ENCODE data around the gene E2F8. TPM values are rescaled to one million over a fixed set of nuclear protein-coding genes. Genes with fewer than 3 reads are reported as not detected.

Gene E2F8
- total RNA-seq, 3 donors from 2014 or later = 0.64 TPM; not detected in 2

DNA sequence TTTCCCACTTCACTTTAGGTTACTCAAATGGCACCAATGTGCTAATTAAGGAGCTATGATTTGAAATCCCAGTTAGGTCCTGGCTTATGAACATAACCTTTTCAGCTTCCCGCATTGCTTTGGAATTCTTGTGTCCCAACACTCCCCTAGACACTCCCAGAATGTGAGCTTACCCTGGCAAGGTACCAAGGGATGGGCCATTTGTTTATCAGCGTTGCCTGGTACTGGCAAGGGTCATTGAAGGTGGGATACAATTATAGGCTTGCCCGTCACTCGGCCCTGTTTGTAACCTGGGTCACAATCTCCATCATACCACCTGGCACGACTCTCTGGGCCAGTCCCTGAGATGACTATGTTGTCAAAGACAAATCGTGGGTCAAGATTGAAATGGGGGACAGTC, 44.3 kb downstream of the E2F8 start:
- H3K36me3 ChIP-seq = no peaks in the 10 kb centered on the region
- TF ChIP-seq, protein P1, sequence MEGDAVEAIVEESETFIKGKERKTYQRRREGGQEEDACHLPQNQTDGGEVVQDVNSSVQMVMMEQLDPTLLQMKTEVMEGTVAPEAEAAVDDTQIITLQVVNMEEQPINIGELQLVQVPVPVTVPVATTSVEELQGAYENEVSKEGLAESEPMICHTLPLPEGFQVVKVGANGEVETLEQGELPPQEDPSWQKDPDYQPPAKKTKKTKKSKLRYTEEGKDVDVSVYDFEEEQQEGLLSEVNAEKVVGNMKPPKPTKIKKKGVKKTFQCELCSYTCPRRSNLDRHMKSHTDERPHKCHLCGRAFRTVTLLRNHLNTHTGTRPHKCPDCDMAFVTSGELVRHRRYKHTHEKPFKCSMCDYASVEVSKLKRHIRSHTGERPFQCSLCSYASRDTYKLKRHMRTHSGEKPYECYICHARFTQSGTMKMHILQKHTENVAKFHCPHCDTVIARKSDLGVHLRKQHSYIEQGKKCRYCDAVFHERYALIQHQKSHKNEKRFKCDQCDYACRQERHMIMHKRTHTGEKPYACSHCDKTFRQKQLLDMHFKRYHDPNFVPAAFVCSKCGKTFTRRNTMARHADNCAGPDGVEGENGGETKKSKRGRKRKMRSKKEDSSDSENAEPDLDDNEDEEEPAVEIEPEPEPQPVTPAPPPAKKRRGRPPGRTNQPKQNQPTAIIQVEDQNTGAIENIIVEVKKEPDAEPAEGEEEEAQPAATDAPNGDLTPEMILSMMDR (IDR thresholded peaks at IDR 0.05) = no peak
- no peak for TF ChIP-seq POLR2AphosphoS5 (IDR thresholded peaks at IDR 0.05)
- no peak for TF ChIP-seq POLR2A (IDR thresholded peaks at IDR 0.05)
- no peaks in the 10 kb centered on the region for H3K27me3 ChIP-seq
- H3K9me3 ChIP-seq = no peaks in the 10 kb centered on the region
- DNase-seq (ENCODE audit: low spot score in 2 of 2) = no peak
- H3K4me3 ChIP-seq = no peak overlapping the region
- peaks cover 0 to 6% of the 10 kb centered on the region in 2 donors for H3K4me1 ChIP-seq
- no peak overlapping the region for H3K27ac ChIP-seq
- intact Hi-C loops (cut with DNase I; ENCODE audit: low total_unique reads) = no loop called here

DNA sequence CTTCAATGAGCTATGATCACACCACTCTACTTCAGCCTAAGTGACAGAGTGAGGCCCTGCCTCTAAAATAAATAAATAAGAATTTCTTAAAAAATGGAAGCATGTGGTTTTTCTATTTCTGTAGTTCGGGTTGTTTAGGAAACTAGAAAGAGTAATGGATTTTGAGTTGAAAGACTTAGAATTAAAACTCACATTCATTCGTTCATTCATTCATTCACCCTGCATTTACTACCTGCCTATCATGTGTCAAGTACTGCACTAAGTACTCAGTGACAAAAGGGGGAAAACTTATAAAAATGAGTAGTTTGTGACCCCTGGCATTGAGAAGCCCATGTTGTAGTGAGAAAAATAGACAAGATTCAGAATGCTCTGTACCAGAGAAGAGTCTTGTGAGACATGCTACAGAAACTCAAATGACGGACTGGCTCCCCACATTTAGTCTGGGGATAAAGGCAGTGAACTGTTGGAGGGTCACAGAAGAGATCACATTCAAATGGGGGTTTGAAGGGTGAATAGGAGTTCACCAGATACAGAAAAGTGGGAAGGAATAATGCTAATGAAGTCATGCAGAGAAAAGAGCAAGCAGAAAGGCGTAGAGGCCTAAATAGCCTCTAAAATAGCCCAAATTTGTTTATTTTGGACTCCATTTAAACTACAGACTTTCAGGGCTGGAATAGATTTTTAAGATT, 46.0 kb downstream of the E2F8 start:
- Histone ChIP-seq H3K4me3 (no peak overlapping the region), H3K27me3 (no peaks in the 10 kb centered on the region), H3K9me3 (no peaks in the 10 kb centered on the region), H3K4me1 (no peaks in the 10 kb centered on the region), H3K27ac (no peak overlapping the region), H3K36me3 (no peaks in the 10 kb centered on the region)
- DNase-seq (ENCODE audit: low spot score in 2 of 2) = no peak
- TF ChIP-seq POLR2AphosphoS5 (IDR thresholded peaks at IDR 0.05) (no peak), POLR2A (IDR thresholded peaks at IDR 0.05) (no peak)
- TF ChIP-seq, protein P1 (IDR thresholded peaks at IDR 0.05) = no peak
- intact Hi-C loops (cut with DNase I; ENCODE audit: low total_unique reads) = no loop called here

DNA sequence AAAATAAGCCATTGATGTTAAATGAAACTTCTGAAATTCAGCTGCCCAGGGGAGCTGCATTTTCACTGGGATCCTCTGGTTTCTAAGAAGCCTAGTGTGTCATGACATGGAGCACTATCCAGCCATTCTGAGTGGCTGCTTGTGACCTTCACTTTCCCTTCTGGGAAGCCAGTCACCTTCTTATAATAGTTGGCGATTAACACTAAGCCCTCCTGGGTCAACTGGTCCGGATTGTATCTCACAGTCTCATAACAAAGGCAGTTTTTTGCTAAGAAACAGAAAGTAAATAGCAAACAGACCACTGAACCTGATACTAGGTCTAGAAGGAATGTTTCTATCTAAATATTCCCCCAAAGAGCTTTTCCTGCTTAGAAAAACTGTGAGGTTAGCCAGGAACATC, 46.8 kb downstream of the E2F8 start:
- Histone ChIP-seq H3K4me3 (no peak overlapping the region), H3K27ac (no peak overlapping the region), H3K27me3 (no peaks in the 10 kb centered on the region), H3K36me3 (no peaks in the 10 kb centered on the region), H3K4me1 (no peaks in the 10 kb centered on the region), H3K9me3 (no peaks in the 10 kb centered on the region)
- TF ChIP-seq, protein P1 (IDR thresholded peaks at IDR 0.05) = no peak
- TF ChIP-seq POLR2A (IDR thresholded peaks at IDR 0.05) = no peak
- TF ChIP-seq POLR2AphosphoS5 (IDR thresholded peaks at IDR 0.05) = no peak
- DNase-seq (ENCODE audit: low spot score in 2 of 2) = no peak
- intact Hi-C loops (cut with DNase I; ENCODE audit: low total_unique reads) = no loop called here

DNA sequence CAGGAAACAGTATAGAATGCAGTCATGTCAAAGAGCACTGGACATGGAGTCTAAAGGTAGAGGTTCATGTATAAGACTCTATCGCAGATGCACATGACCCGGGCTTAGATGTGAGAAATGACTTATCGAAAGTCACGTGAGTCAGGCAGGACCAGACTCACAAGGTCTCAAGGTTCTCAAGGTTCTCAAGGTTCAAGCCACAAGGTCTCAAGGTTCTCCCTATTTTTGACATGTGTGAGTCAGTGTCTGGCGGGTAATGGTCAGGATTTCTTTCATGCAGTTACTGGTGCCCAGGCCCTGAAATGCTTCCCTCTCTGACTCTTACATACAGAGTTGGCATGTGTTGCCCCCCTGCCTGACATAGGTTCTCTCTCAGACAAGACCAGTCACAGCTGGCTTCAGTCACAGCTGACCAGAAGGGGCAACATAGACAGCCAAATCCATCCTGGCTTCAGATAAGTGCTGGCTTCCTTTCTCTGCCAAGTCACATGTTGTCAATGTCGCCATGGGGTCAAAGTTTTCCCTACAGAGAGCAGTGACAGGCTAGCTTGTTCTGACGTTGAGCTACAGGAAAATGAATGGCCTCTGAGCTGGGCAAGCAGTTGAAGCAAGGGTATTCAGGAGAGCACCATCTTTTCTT, 49.1 kb downstream of the E2F8 start:
- TF ChIP-seq, protein P1 (IDR thresholded peaks at IDR 0.05) = no peak
- no peak for TF ChIP-seq POLR2AphosphoS5 (IDR thresholded peaks at IDR 0.05)
- no peak for TF ChIP-seq POLR2A (IDR thresholded peaks at IDR 0.05)
- Histone ChIP-seq H3K4me1 (no peaks in the 10 kb centered on the region), H3K27ac (no peak overlapping the region), H3K4me3 (no peak overlapping the region), H3K9me3 (no peaks in the 10 kb centered on the region), H3K36me3 (no peaks in the 10 kb centered on the region), H3K27me3 (no peaks in the 10 kb centered on the region)
- intact Hi-C loops (cut with DNase I; ENCODE audit: low total_unique reads) = no loop called here
- DNase-seq (ENCODE audit: low spot score in 2 of 2) = no peak

DNA sequence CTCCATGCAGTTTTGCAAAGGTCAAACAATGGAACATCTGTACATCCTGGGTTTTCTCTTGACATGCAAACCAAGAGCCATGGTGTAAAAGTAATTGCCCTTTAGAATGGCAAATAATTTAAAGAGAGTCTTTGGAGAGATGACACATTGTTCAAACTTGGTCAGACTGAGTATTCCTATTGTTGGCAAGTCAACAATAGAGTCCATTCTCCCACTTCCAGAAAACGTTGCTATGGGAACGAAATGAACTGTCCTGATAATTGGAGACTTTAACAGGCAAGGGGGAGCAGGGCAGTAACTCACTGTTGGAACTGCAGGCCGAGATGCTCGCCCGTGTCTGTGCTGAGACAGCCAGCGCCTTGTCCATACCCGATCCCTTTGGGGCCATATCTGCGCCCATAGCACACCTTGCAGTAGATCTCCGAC, 52.9 kb downstream of the E2F8 start:
- Histone ChIP-seq H3K4me3 (no peak overlapping the region), H3K27me3 (no peaks in the 10 kb centered on the region), H3K4me1 (no peaks in the 10 kb centered on the region), H3K27ac (no peak overlapping the region), H3K36me3 (no peaks in the 10 kb centered on the region), H3K9me3 (no peaks in the 10 kb centered on the region)
- DNase-seq (ENCODE audit: low spot score in 2 of 2) = no peak
- intact Hi-C loops (cut with DNase I; ENCODE audit: low total_unique reads) = no loop called here
- TF ChIP-seq POLR2AphosphoS5 (IDR thresholded peaks at IDR 0.05) (no peak), POLR2A (IDR thresholded peaks at IDR 0.05) (no peak)
- TF ChIP-seq, protein P1 (IDR thresholded peaks at IDR 0.05) = no peak
